ENCODE results near the gene SFTA2. TPM values are rescaled to one million over a fixed set of nuclear protein-coding genes. Genes with fewer than 3 reads are reported as not detected.
A peak's percentile ranks its signal among the peaks of the same experiment; 100 is the strongest.

The SFTA2 gene
- total and polyA plus RNA-seq, 9 of the 15 experiments (the other 6 are each of a cell fraction or from before 2014, with no cell fraction given): not detected

- TF ChIP-seq FOXK2 (conservative IDR thresholded peaks at IDR 0.05 in 1 of 2, IDR thresholded peaks at IDR 0.05 in 1 of 2; ENCODE audit: low read depth in 2 of 2): peak; percentile 70 to 71; a peak in 3 of 4 replicates
- no peak for TF ChIP-seq PCBP1 (IDR thresholded peaks at IDR 0.05; ENCODE audit: low read depth, low read length, poor library complexity, severe bottlenecking)
- peak; percentile 19; the same call in 1 of the 2 replicates for TF ChIP-seq TAF7 (tag; IDR thresholded peaks at IDR 0.05)
- no peak for TF ChIP-seq FOXA3 (CRISPR knock-in tag; conservative IDR thresholded peaks at IDR 0.05 in 1 of 2, IDR thresholded peaks at IDR 0.05 in 1 of 2)
- peak; percentile 100 for TF ChIP-seq NCOA1 (IDR thresholded peaks at IDR 0.05; ENCODE audit: low read depth)
- TF ChIP-seq PRMT5 (CRISPR knock-in tag; IDR thresholded peaks at IDR 0.05): no peak
- no peak for TF ChIP-seq CHD7 (IDR thresholded peaks at IDR 0.05; ENCODE audit: low read depth, low read length)
- TF ChIP-seq HMG20A (CRISPR knock-in tag; conservative IDR thresholded peaks at IDR 0.05): no peak
- TF ChIP-seq NR3C1 (CRISPR knock-in tag; IDR thresholded peaks at IDR 0.05): no peak
- TF ChIP-seq MTA2 (IDR thresholded peaks at IDR 0.05; ENCODE audit: low read depth): no peak
- TF ChIP-seq MYC (IDR thresholded peaks at IDR 0.05; ENCODE audit: low read depth, low read length): peak; percentile 95
- peak; percentile 94 for TF ChIP-seq MYC (CRISPR knock-in tag; IDR thresholded peaks at IDR 0.05; ENCODE audit: borderline replicate concordance, low read depth)
- 0 out of 2 replicates have a peak, but pooled peaks have one; percentile 10 for TF ChIP-seq MEF2A (IDR thresholded peaks at IDR 0.05; ENCODE audit: control insufficient read depth, low read depth, low read length)
- TF ChIP-seq NFIX (CRISPR knock-in tag; IDR thresholded peaks at IDR 0.05; ENCODE audit: low read depth): no peak
- TF ChIP-seq BCOR (IDR thresholded peaks at IDR 0.05): peak; percentile 100
- no peak for TF ChIP-seq YBX1 (IDR thresholded peaks at IDR 0.05)
- TF ChIP-seq TCF15 (CRISPR knock-in tag; IDR thresholded peaks at IDR 0.05): no peak
These were observed 24.0 kb downstream of the SFTA2 start, which contains the start of gene GTF2H4 (continued) for GRCh38 chr6:30907758-30908591.

All from K562 (cell line).